ENCODE results near the gene PHLDA3.

PHLDA3 gene

GRCh38 chr1:201426479-201427310, 42.3 kb downstream of the PHLDA3 start:
- no peak for DNase-seq

- DNase-seq = no peak
Observed at GRCh38 chr1:201424146-201424545, 44.8 kb downstream of the PHLDA3 start.

- no peak for DNase-seq
Observed at GRCh38 chr1:201423655-201424054, 45.3 kb downstream of the PHLDA3 start.

- DNase-seq = no peak
Observed at GRCh38 chr1:201422436-201423030, 46.5 kb downstream of the PHLDA3 start.

- DNase-seq = no peak
Observed at GRCh38 chr1:201422026-201422425, 47.0 kb downstream of the PHLDA3 start.

- no peak for DNase-seq
Observed at GRCh38 chr1:201421041-201421440, 47.9 kb downstream of the PHLDA3 start.

- DNase-seq = no peak
Observed at GRCh38 chr1:201420608-201421002, 48.4 kb downstream of the PHLDA3 start.

GRCh38 chr1:201419746-201420607, 49.0 kb downstream of the PHLDA3 start:
- DNase-seq = no peak

GRCh38 chr1:201419256-201419655, 49.7 kb downstream of the PHLDA3 start:
- no peak for DNase-seq

- DNase-seq = no peak
Observed at GRCh38 chr1:201418461-201418860, 50.5 kb downstream of the PHLDA3 start.
